Measurements from ENCODE around the gene OTP. TPM values are rescaled to one million over a fixed set of nuclear protein-coding genes. Genes with fewer than 3 reads are reported as not detected.

The OTP gene
- total and polyA plus RNA-seq, 2 donors from 2014 or later = not detected

GRCh38 chr5:77637170-77637997, 1.1 kb downstream of the OTP start:
- intact Hi-C loops (cut with DNase I) = no loop called here
- peak in 2 of 5 donors; percentile 18 to 38 for DNase-seq
- TF ChIP-seq CTCF (IDR thresholded peaks at IDR 0.05; ENCODE audit: borderline replicate concordance, extremely low read depth, insufficient read depth) = no peak
- Histone ChIP-seq H3K36me3 (ENCODE audit: control insufficient read depth in 2 of 3, insufficient read depth in 3 of 3, low read length in 3 of 3) (no peaks in the 10 kb centered on the region), H3K27ac (ENCODE audit: low read depth in 2 of 2, low read length in 2 of 2) (no peak overlapping the region), H3K9ac (ENCODE audit: low read length in 3 of 3) (no peak overlapping the region), H3K27me3 (ENCODE audit: control insufficient read depth, insufficient read depth, low read length) (peaks cover 88% of the 10 kb centered on the region), H3K4me1 (ENCODE audit: control insufficient read depth in 2 of 3, insufficient read depth in 2 of 3, low read depth in 1 of 3, low read length in 3 of 3) (no peaks in the 10 kb centered on the region), H3K4me3 (ENCODE audit: low read length in 3 of 3) (no peak overlapping the region), H3K9me3 (ENCODE audit: control insufficient read depth in 2 of 3, insufficient read depth in 1 of 3, low read length in 3 of 3) (peaks cover 0 to 3% (median 0%) of the 10 kb centered on the region in 3 donors)
- no peak for FAIRE-seq

GRCh38 chr5:77636641-77637169, 1.8 kb downstream of the OTP start:
- TF ChIP-seq CTCF (IDR thresholded peaks at IDR 0.05; ENCODE audit: borderline replicate concordance, extremely low read depth, insufficient read depth) = no peak
- no peak overlapping the region for H3K27ac ChIP-seq (ENCODE audit: low read depth in 2 of 2, low read length in 2 of 2)
- peaks cover 88% of the 10 kb centered on the region for H3K27me3 ChIP-seq (ENCODE audit: control insufficient read depth, insufficient read depth, low read length)
- H3K9me3 ChIP-seq (ENCODE audit: control insufficient read depth in 2 of 3, insufficient read depth in 1 of 3, low read length in 3 of 3) = peaks cover 0 to 3% (median 0%) of the 10 kb centered on the region in 3 donors
- no peaks in the 10 kb centered on the region for H3K36me3 ChIP-seq (ENCODE audit: control insufficient read depth in 2 of 3, insufficient read depth in 3 of 3, low read length in 3 of 3)
- H3K4me1 ChIP-seq (ENCODE audit: control insufficient read depth in 2 of 3, insufficient read depth in 2 of 3, low read depth in 1 of 3, low read length in 3 of 3) = no peaks in the 10 kb centered on the region
- H3K4me3 ChIP-seq (ENCODE audit: low read length in 3 of 3) = no peak overlapping the region
- FAIRE-seq = no peak
- no peak overlapping the region for H3K9ac ChIP-seq (ENCODE audit: low read length in 3 of 3)
- intact Hi-C loops (cut with DNase I) = no loop called here
- peak in 2 of 5 donors; percentile 2 to 53 for DNase-seq

- DNase-seq = peak in 2 of 5 donors; percentile 1 to 53
- no peak for TF ChIP-seq CTCF (IDR thresholded peaks at IDR 0.05; ENCODE audit: borderline replicate concordance, extremely low read depth, insufficient read depth)
- no peaks in the 10 kb centered on the region for H3K36me3 ChIP-seq (ENCODE audit: control insufficient read depth in 2 of 3, insufficient read depth in 3 of 3, low read length in 3 of 3)
- FAIRE-seq = no peak
- intact Hi-C loops (cut with DNase I) = no loop called here
- no peak overlapping the region for H3K9ac ChIP-seq (ENCODE audit: low read length in 3 of 3)
- peaks cover 88% of the 10 kb centered on the region for H3K27me3 ChIP-seq (ENCODE audit: control insufficient read depth, insufficient read depth, low read length)
- H3K4me1 ChIP-seq (ENCODE audit: control insufficient read depth in 2 of 3, insufficient read depth in 2 of 3, low read depth in 1 of 3, low read length in 3 of 3) = peaks cover 0 to 2% (median 0%) of the 10 kb centered on the region in 3 donors
- H3K4me3 ChIP-seq (ENCODE audit: low read length in 3 of 3) = no peak overlapping the region
- peaks cover 0 to 3% (median 0%) of the 10 kb centered on the region in 3 donors for H3K9me3 ChIP-seq (ENCODE audit: control insufficient read depth in 2 of 3, insufficient read depth in 1 of 3, low read length in 3 of 3)
- H3K27ac ChIP-seq (ENCODE audit: low read depth in 2 of 2, low read length in 2 of 2) = no peak overlapping the region
Observed at GRCh38 chr5:77635917-77636640, 2.4 kb downstream of the OTP start.

Data from kidney (tissue), 14 donors.